H9 (cell line): ENCODE measurements around the gene LCP1. TPM values are rescaled to one million over a fixed set of nuclear protein-coding genes. Genes with fewer than 3 reads are reported as not detected.

Source experiments
- DNase-seq: peaks from one replicate; pipeline ENCODE4 v3.0.0-alpha.2; 2017
- H2AFZ ChIP-seq: one replicate; pipeline ENCODE4 v1.6.1; 2013; ENCODE audit warnings: mild to moderate bottlenecking, low read length, control low read depth, moderate library complexity
- H2AK5ac ChIP-seq: 2 replicates; pipeline ENCODE4 v1.6.1; 2013; ENCODE audit warnings: low read length, control low read depth, mixed read lengths; ENCODE audit not compliant: insufficient read length
- H2BK120ac ChIP-seq: one replicate; pipeline ENCODE4 v1.6.1; 2013; ENCODE audit warnings: low read depth, mild to moderate bottlenecking, low read length, control low read depth, inconsistent platforms; ENCODE audit not compliant: poor library complexity, severe bottlenecking
- H2BK12ac ChIP-seq: 2 replicates; pipeline ENCODE4 v1.6.1; 2013; ENCODE audit warnings: low read length, control low read depth, mixed read lengths, low read depth; ENCODE audit not compliant: insufficient read length
- H2BK15ac ChIP-seq: 2 replicates; pipeline ENCODE4 v1.6.1; 2013; ENCODE audit warnings: low read depth, low read length, control low read depth
- H2BK20ac ChIP-seq: one replicate; pipeline ENCODE4 v1.6.1; 2013; ENCODE audit warnings: low read depth, mild to moderate bottlenecking, low read length, control low read depth, inconsistent platforms; ENCODE audit not compliant: poor library complexity, severe bottlenecking
- H2BK5ac ChIP-seq: 2 replicates; pipeline ENCODE4 v1.6.1; 2013; ENCODE audit warnings: low read length, control low read depth, mixed read lengths; ENCODE audit not compliant: insufficient read length
- H3K14ac ChIP-seq: 2 replicates; pipeline ENCODE4 v1.6.1; 2013; ENCODE audit warnings: low read length, control low read depth; ENCODE audit not compliant: insufficient read depth
- H3K18ac ChIP-seq: 2 replicates; pipeline ENCODE4 v1.6.1; 2013; ENCODE audit warnings: low read depth, mild to moderate bottlenecking, mixed read lengths, low read length, control low read depth; ENCODE audit not compliant: insufficient read length
- H3K23ac ChIP-seq: 2 replicates; pipeline ENCODE4 v1.6.1; 2013; ENCODE audit warnings: low read length, control low read depth, mixed read lengths, low read depth; ENCODE audit not compliant: insufficient read length
- H3K23me2 ChIP-seq: 2 replicates; pipeline ENCODE4 v1.6.1; 2013; ENCODE audit warnings: low read depth, mild to moderate bottlenecking, mixed read lengths, low read length, control low read depth; ENCODE audit not compliant: insufficient read length, poor library complexity, severe bottlenecking
- H3K27ac ChIP-seq: 2 replicates; pipeline ENCODE4 v1.5.1; 2013; ENCODE audit warnings: low read length, control low read depth, mixed read lengths, low read depth; ENCODE audit not compliant: insufficient read length
- H3K27me3 ChIP-seq: 2 replicates; pipeline ENCODE4 v1.6.1; 2013; ENCODE audit warnings: low read length, control low read depth, inconsistent platforms; ENCODE audit not compliant: insufficient read depth
- H3K4ac ChIP-seq: 2 replicates; pipeline ENCODE4 v1.6.1; 2013; ENCODE audit warnings: low read depth, mild to moderate bottlenecking, control low read depth, inconsistent platforms, low read length, moderate library complexity
- H3K4me1 ChIP-seq: 2 replicates; pipeline ENCODE4 v1.6.1; 2013; ENCODE audit warnings: low read length, control low read depth, inconsistent platforms; ENCODE audit not compliant: insufficient read depth
- H3K4me2 ChIP-seq: 2 replicates; pipeline ENCODE4 v1.6.1; 2013; ENCODE audit warnings: low read length, control low read depth, mixed read lengths; ENCODE audit not compliant: insufficient read length, insufficient read depth
- H3K56ac ChIP-seq: 2 replicates; pipeline ENCODE4 v1.6.1; 2013; ENCODE audit warnings: low read depth, mild to moderate bottlenecking, mixed read lengths, low read length, control low read depth; ENCODE audit not compliant: insufficient read length
- H3K79me1 ChIP-seq: 2 replicates; pipeline ENCODE4 v1.6.1; 2013; ENCODE audit warnings: low read depth, mild to moderate bottlenecking, moderate library complexity, low read length, control low read depth, inconsistent platforms; ENCODE audit not compliant: insufficient read depth, poor library complexity, severe bottlenecking
- H3K79me2 ChIP-seq: 2 replicates; pipeline ENCODE4 v1.6.1; 2013; ENCODE audit warnings: low read length, control low read depth, inconsistent platforms; ENCODE audit not compliant: insufficient read depth
- H3K9ac ChIP-seq: 2 replicates; pipeline ENCODE4 v1.6.1; 2013; ENCODE audit warnings: low read length, control low read depth, mixed read lengths; ENCODE audit not compliant: insufficient read length; ENCODE audit errors: extremely low read depth
- H3K9me3 ChIP-seq: one replicate; pipeline ENCODE4 v1.6.1; 2013; ENCODE audit warnings: low read depth, low read length, inconsistent platforms; ENCODE audit not compliant: control insufficient read depth
- H3T11ph ChIP-seq: one replicate; pipeline ENCODE4 v1.6.1; 2013; ENCODE audit warnings: mild to moderate bottlenecking, low read length, control low read depth, inconsistent platforms
- H4K20me1 ChIP-seq: one replicate; pipeline ENCODE4 v1.6.1; 2013; ENCODE audit not compliant: control insufficient read depth, insufficient read length, insufficient read depth
- H4K5ac ChIP-seq: 2 replicates; pipeline ENCODE4 v1.6.1; 2013; ENCODE audit warnings: low read depth, mild to moderate bottlenecking, mixed read lengths, low read length, control low read depth; ENCODE audit not compliant: insufficient read length
- H4K8ac ChIP-seq: replicated peaks from 2 replicates; pipeline ENCODE4 v1.6.1; 2013; ENCODE audit warnings: low read length, control low read depth, mixed read lengths, low read depth; ENCODE audit not compliant: insufficient read length
- H4K91ac ChIP-seq: 2 replicates; pipeline ENCODE4 v1.6.1; 2013; ENCODE audit warnings: low read depth, mild to moderate bottlenecking, moderate library complexity, mixed read lengths, low read length, control low read depth; ENCODE audit not compliant: insufficient read length
- H3K27ac Mint-ChIP-seq, 3 experiments: 2 replicates in 2 of 3; 3 replicates in 1 of 3; pipeline ENCODE4 v1.8.0; 2020 to 2021; ENCODE audit warnings: mixed read lengths in 3 of 3, mild to moderate bottlenecking in 1 of 3, moderate library complexity in 1 of 3
- H3K27me3 Mint-ChIP-seq: 2 replicates; pipeline ENCODE4 v1.8.0; 2021; ENCODE audit warnings: low read depth, mild to moderate bottlenecking, moderate library complexity, mixed read lengths
- H3K36me3 Mint-ChIP-seq, 3 experiments: 2 replicates in 2 of 3; 3 replicates in 1 of 3; pipeline ENCODE4 v1.8.0; 2020 to 2021; ENCODE audit warnings: low read depth in 3 of 3, mixed read lengths in 3 of 3; ENCODE audit not compliant: insufficient read depth in 1 of 3
- H3K4me1 Mint-ChIP-seq, 2 experiments: 2 replicates each; pipeline ENCODE4 v1.8.0; 2020; ENCODE audit warnings: mixed read lengths in 2 of 2
- H3K4me3 Mint-ChIP-seq, 2 experiments: 2 replicates in 1 of 2; 3 replicates in 1 of 2; pipeline ENCODE4 v1.8.0; 2020 to 2021; ENCODE audit warnings: mild to moderate bottlenecking in 2 of 2, mixed read lengths in 2 of 2, moderate library complexity in 1 of 2
- H3K9me3 Mint-ChIP-seq, 2 experiments: 2 replicates in 1 of 2; 3 replicates in 1 of 2; pipeline ENCODE4 v1.8.0; 2020; ENCODE audit warnings: mild to moderate bottlenecking in 2 of 2, mixed read lengths in 2 of 2, moderate library complexity in 1 of 2
- CTCF ChIP-seq: fragments of 200-600 bp; sonication (generic); conservative IDR thresholded peaks from 3 replicates; pipeline ENCODE4 v1.8.0; 2021; ENCODE audit warnings: antibody characterized with exemption, mild to moderate bottlenecking
- WGBS: extraction: QIAGEN DNeasy Blood & Tissue Kit; methylation state at CpG from one replicate; pipeline ENCODE4 v1.1.7; 2013; ENCODE audit warnings: missing lambda C conversion rate, low lambda C conversion rate, mixed read lengths; ENCODE audit not compliant: insufficient read length; ENCODE audit errors: extremely low coverage; 5-methylcytosine and 5-hydroxymethylcytosine counted together
- total RNA-seq: library from RNA; stranded (reverse); gene quantifications from 2 replicates; pipeline ENCODE4 v1.2.1, GENCODE V29; 2021

LCP1 gene
- total RNA-seq, 1 experiment from 2014 or later = 0.81 TPM

DNA sequence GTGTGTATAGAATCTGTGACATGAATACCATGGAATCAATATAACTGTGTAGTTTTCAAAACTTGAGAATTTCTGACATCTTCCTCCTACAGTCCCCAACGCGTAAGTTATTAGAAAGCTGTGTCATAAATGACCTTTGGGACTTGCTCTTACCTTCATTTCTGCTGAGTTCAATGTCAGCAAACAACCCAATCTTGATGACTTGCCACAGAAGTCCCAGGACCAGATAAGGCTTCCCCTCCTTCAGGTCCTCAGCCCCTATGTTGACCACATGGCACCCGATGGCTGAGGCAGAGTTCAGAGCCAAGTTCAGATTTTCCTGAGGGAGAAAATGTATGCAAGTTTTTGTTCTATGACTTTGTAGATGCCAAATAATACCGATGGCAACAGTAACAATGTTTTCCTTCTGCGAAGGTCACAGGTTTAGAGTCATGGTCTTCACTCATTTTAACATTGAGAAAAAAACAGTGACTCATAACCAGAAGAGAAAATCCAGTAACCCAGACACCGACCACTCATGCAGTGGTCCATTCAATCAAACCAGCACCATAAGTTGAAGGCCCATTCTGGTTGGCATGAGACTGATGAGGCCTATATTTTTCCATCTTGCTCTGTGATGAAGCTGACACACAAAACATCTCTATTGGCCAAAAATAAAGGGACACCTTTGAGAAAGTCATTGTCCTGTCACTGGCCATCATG is 29.2 kb downstream of the LCP1 start:
- no peak overlapping the region for H2BK5ac ChIP-seq
- no peaks in the 10 kb centered on the region for H3K23me2 ChIP-seq
- H2BK12ac ChIP-seq = no peak overlapping the region
- H3K14ac ChIP-seq = no peak overlapping the region
- no peak overlapping the region for H4K8ac ChIP-seq
- H2BK120ac ChIP-seq = no peak overlapping the region
- H2AK5ac ChIP-seq = no peak overlapping the region
- Mint-ChIP-seq H3K27me3 (no peaks in the 10 kb centered on the region), H3K36me3 (no peaks in the 10 kb centered on the region), H3K27ac (no peak overlapping the region), H3K4me3 (no peak overlapping the region), H3K4me1 (no peaks in the 10 kb centered on the region), H3K9me3 (no peaks in the 10 kb centered on the region)
- no peak overlapping the region for H3T11ph ChIP-seq
- no peak overlapping the region for H2BK15ac ChIP-seq
- H2BK20ac ChIP-seq = no peak overlapping the region
- H3K27ac ChIP-seq = no peak overlapping the region
- H3K27me3 ChIP-seq = no peaks in the 10 kb centered on the region
- no peak overlapping the region for H3K9ac ChIP-seq
- H3K4ac ChIP-seq = no peak overlapping the region
- no peak overlapping the region for H4K5ac ChIP-seq
- no peak overlapping the region for H3K56ac ChIP-seq
- H3K79me2 ChIP-seq = no peaks in the 10 kb centered on the region
- no CpG with 5 or more reads among the region's 6 CpGs for WGBS
- no peaks in the 10 kb centered on the region for H4K20me1 ChIP-seq
- DNase-seq = no peak
- H3K4me2 ChIP-seq = no peak overlapping the region
- no peaks in the 10 kb centered on the region for H3K9me3 ChIP-seq
- no peak overlapping the region for H3K23ac ChIP-seq
- H2AFZ ChIP-seq = no peak overlapping the region
- TF ChIP-seq CTCF = no peak
- H3K4me1 ChIP-seq = 0 out of 2 replicates have a peak, but pooled peaks cover 2% of the 10 kb centered on the region
- H3K18ac ChIP-seq = no peak overlapping the region
- H4K91ac ChIP-seq = no peak overlapping the region
- H3K79me1 ChIP-seq = no peaks in the 10 kb centered on the region
